SK-N-SH treated with all-trans-retinoic acid at 6 μM for 48 hours (cell line): ENCODE data around the gene RPS6KA1.

Experiments
- BACH2 ChIP-seq: fragments of 250-450 bp; sonication (Bioruptor Pico); IDR thresholded peaks from 2 replicates; pipeline ENCODE4 v1.9.0; 2021; ENCODE audit warnings: mild to moderate bottlenecking, borderline replicate concordance
- CSDC2 ChIP-seq: fragments of 250-450 bp; sonication (Bioruptor Pico); IDR thresholded peaks from 2 replicates; pipeline ENCODE4 v1.5.0; 2020; ENCODE audit warnings: mild to moderate bottlenecking, moderate library complexity
- ESRRG ChIP-seq: fragments of 250-450 bp; sonication (Bioruptor Pico); IDR thresholded peaks from 2 replicates; pipeline ENCODE4 v1.6.1; 2021; ENCODE audit warnings: mild to moderate bottlenecking
- ISL1 ChIP-seq: fragments of 250-450 bp; sonication (Bioruptor Pico); IDR thresholded peaks from 2 replicates; pipeline ENCODE4 v2.1.2; 2022; ENCODE audit warnings: mild to moderate bottlenecking, moderate library complexity
- OSR1 ChIP-seq: fragments of 250-450 bp; sonication (Bioruptor Pico); IDR thresholded peaks from 2 replicates; pipeline ENCODE4 v1.8.0; 2022; ENCODE audit warnings: moderate library complexity, mild to moderate bottlenecking, inconsistent platforms
- POU6F1 ChIP-seq: fragments of 250-450 bp; sonication (Bioruptor Pico); IDR thresholded peaks from 2 replicates; pipeline ENCODE4 v1.8.0; 2021; ENCODE audit warnings: low read depth, mild to moderate bottlenecking, moderate library complexity, borderline replicate concordance
- SNAI2 ChIP-seq: fragments of 250-450 bp; sonication (Bioruptor Pico); IDR thresholded peaks from 2 replicates; pipeline ENCODE4 v1.5.0; 2020; ENCODE audit warnings: mild to moderate bottlenecking, moderate library complexity
- TCF4 ChIP-seq: fragments of 250-450 bp; sonication (Bioruptor Pico); IDR thresholded peaks from 2 replicates; pipeline ENCODE4 v1.8.0; 2021; ENCODE audit warnings: mild to moderate bottlenecking, moderate library complexity, borderline replicate concordance
- ZFP30 ChIP-seq: fragments of 450-650 bp; formaldehyde crosslinking; IDR thresholded peaks from 2 replicates; pipeline ENCODE4 v1.5.0; 2022; ENCODE audit warnings: mild to moderate bottlenecking, moderate library complexity
- TF ChIP-seq, protein P1 (sequence below): fragments of 250-450 bp; sonication (Bioruptor Pico); IDR thresholded peaks from 2 replicates; pipeline ENCODE4 v1.5.0; 2020; ENCODE audit warnings: mild to moderate bottlenecking, moderate library complexity
- TF ChIP-seq, protein P2 (sequence below): fragments of 250-450 bp; sonication (Bioruptor Pico); IDR thresholded peaks from 2 replicates; pipeline ENCODE4 v1.8.0; 2020; ENCODE audit warnings: mild to moderate bottlenecking, moderate library complexity, borderline replicate concordance

- TF ChIP-seq ESRRG (CRISPR knock-in tag) (no peak), ZFP30 (CRISPR knock-in tag) (no peak), OSR1 (CRISPR knock-in tag) (no peak), POU6F1 (CRISPR knock-in tag) (no peak), TCF4 (CRISPR knock-in tag) (no peak), ISL1 (CRISPR knock-in tag) (no peak), SNAI2 (CRISPR knock-in tag) (no peak), CSDC2 (CRISPR knock-in tag) (no peak), BACH2 (CRISPR knock-in tag) (no peak)
- TF ChIP-seq, protein P1, sequence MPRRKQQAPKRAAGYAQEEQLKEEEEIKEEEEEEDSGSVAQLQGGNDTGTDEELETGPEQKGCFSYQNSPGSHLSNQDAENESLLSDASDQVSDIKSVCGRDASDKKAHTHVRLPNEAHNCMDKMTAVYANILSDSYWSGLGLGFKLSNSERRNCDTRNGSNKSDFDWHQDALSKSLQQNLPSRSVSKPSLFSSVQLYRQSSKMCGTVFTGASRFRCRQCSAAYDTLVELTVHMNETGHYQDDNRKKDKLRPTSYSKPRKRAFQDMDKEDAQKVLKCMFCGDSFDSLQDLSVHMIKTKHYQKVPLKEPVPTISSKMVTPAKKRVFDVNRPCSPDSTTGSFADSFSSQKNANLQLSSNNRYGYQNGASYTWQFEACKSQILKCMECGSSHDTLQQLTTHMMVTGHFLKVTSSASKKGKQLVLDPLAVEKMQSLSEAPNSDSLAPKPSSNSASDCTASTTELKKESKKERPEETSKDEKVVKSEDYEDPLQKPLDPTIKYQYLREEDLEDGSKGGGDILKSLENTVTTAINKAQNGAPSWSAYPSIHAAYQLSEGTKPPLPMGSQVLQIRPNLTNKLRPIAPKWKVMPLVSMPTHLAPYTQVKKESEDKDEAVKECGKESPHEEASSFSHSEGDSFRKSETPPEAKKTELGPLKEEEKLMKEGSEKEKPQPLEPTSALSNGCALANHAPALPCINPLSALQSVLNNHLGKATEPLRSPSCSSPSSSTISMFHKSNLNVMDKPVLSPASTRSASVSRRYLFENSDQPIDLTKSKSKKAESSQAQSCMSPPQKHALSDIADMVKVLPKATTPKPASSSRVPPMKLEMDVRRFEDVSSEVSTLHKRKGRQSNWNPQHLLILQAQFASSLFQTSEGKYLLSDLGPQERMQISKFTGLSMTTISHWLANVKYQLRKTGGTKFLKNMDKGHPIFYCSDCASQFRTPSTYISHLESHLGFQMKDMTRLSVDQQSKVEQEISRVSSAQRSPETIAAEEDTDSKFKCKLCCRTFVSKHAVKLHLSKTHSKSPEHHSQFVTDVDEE (CRISPR knock-in tag) = no peak
- TF ChIP-seq, protein P2, sequence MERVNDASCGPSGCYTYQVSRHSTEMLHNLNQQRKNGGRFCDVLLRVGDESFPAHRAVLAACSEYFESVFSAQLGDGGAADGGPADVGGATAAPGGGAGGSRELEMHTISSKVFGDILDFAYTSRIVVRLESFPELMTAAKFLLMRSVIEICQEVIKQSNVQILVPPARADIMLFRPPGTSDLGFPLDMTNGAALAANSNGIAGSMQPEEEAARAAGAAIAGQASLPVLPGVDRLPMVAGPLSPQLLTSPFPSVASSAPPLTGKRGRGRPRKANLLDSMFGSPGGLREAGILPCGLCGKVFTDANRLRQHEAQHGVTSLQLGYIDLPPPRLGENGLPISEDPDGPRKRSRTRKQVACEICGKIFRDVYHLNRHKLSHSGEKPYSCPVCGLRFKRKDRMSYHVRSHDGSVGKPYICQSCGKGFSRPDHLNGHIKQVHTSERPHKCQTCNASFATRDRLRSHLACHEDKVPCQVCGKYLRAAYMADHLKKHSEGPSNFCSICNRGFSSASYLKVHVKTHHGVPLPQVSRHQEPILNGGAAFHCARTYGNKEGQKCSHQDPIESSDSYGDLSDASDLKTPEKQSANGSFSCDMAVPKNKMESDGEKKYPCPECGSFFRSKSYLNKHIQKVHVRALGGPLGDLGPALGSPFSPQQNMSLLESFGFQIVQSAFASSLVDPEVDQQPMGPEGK (CRISPR knock-in tag) = no peak
Observed at GRCh38 chr1:26546819-26547218, 17.3 kb downstream of the RPS6KA1 start.
